ENCODE data around the gene AKNA.
A peak's percentile ranks its signal among the peaks of the same experiment; 100 is the strongest.
"Not testable (repeated sequence)": the region's sequence is repeated elsewhere in the genome, so short reads cannot be mapped to it uniquely, and the experiment has no call there.

The AKNA gene

GRCh38 chr9:114324492-114324891 is 63.3 kb downstream of the AKNA start:
- TF ChIP-seq CTCF (IDR thresholded peaks at IDR 0.05; ENCODE audit: low read depth, low read length) = no peak
- DNase-seq (ENCODE audit: low read depth, low spot score) = no peak
- in situ Hi-C loops (cut with HindIII; ENCODE audit: low sequenced_read_pairs) = no loop called here
- no peak overlapping the region for H3K4me3 ChIP-seq (ENCODE audit: low read depth, low read length)

GRCh38 chr9:114323849-114324248 is 63.9 kb downstream of the AKNA start:
- DNase-seq (ENCODE audit: low read depth, low spot score); H3K4me3 ChIP-seq (ENCODE audit: low read depth, low read length); in situ Hi-C loops (cut with HindIII; ENCODE audit: low sequenced_read_pairs): not testable (repeated sequence)

- in situ Hi-C loops (cut with HindIII; ENCODE audit: low sequenced_read_pairs); H3K4me3 ChIP-seq (ENCODE audit: low read depth, low read length); DNase-seq (ENCODE audit: low read depth, low spot score): not testable (repeated sequence)
Measured at GRCh38 chr9:114322831-114323531, 64.8 kb downstream of the AKNA start, which contains the start of gene ORM1. TSS of gene ORM1 (plus strand) at chr9:114323098. CDS start at chr9:114323134, 36 bp downstream.

- in situ Hi-C loops (cut with HindIII; ENCODE audit: low sequenced_read_pairs); H3K4me3 ChIP-seq (ENCODE audit: low read depth, low read length); DNase-seq (ENCODE audit: low read depth, low spot score): not testable (repeated sequence)
Measured at GRCh38 chr9:114322160-114322818, 65.5 kb downstream of the AKNA start.

GRCh38 chr9:114321759-114322158 is 66.0 kb downstream of the AKNA start:
- peak; percentile 9 for DNase-seq (ENCODE audit: low read depth, low spot score)
- in situ Hi-C loops (cut with HindIII; ENCODE audit: low sequenced_read_pairs) = no loop called here
- TF ChIP-seq CTCF (IDR thresholded peaks at IDR 0.05; ENCODE audit: low read depth, low read length) = no peak
- no peak overlapping the region for H3K4me3 ChIP-seq (ENCODE audit: low read depth, low read length)

GRCh38 chr9:114320710-114321109 is 67.1 kb downstream of the AKNA start:
- in situ Hi-C loops (cut with HindIII; ENCODE audit: low sequenced_read_pairs); H3K4me3 ChIP-seq (ENCODE audit: low read depth, low read length): not testable (repeated sequence)
- DNase-seq (ENCODE audit: low read depth, low spot score) = peak; percentile 65

GRCh38 chr9:114319147-114319546 is 68.6 kb downstream of the AKNA start:
- H3K4me3 ChIP-seq (ENCODE audit: low read depth, low read length) = no peak overlapping the region
- in situ Hi-C loops (cut with HindIII; ENCODE audit: low sequenced_read_pairs) = no loop called here
- no peak for DNase-seq (ENCODE audit: low read depth, low spot score)
- TF ChIP-seq CTCF (IDR thresholded peaks at IDR 0.05; ENCODE audit: low read depth, low read length) = no peak

GRCh38 chr9:114318416-114318815 is 69.4 kb downstream of the AKNA start:
- in situ Hi-C loops (cut with HindIII; ENCODE audit: low sequenced_read_pairs) = no loop called here
- H3K4me3 ChIP-seq (ENCODE audit: low read depth, low read length) = no peak overlapping the region
- TF ChIP-seq CTCF (IDR thresholded peaks at IDR 0.05; ENCODE audit: low read depth, low read length) = no peak
- no peak for DNase-seq (ENCODE audit: low read depth, low spot score)

All from astrocyte of the spinal cord (primary cell).